BLaER1 (cell line): Measurements from ENCODE around the gene LCE1B.

Experiments used
- H3K27ac ChIP-seq: shearing (Covaris generic); formaldehyde crosslinking; 2 replicates; pipeline ENCODE4 v1.8.1; 2022
- H3K27me3 ChIP-seq: shearing (Covaris generic); formaldehyde crosslinking; 2 replicates; pipeline ENCODE4 v1.8.1; 2022
- H3K36me3 ChIP-seq: shearing (Covaris generic); formaldehyde crosslinking; 2 replicates; pipeline ENCODE4 v1.8.1; 2022
- H3K4me1 ChIP-seq: shearing (Covaris generic); formaldehyde crosslinking; 2 replicates; pipeline ENCODE4 v1.8.1; 2022
- H3K4me2 ChIP-seq: shearing (Covaris generic); formaldehyde crosslinking; 2 replicates; pipeline ENCODE4 v1.8.1; 2022
- H3K4me3 ChIP-seq: shearing (Covaris generic); formaldehyde crosslinking; 2 replicates; pipeline ENCODE4 v1.8.1; 2022
- H3K9ac ChIP-seq: shearing (Covaris generic); formaldehyde crosslinking; 2 replicates; pipeline ENCODE4 v1.8.1; 2022
- H3K9me3 ChIP-seq: shearing (Covaris generic); formaldehyde crosslinking; 2 replicates; pipeline ENCODE4 v1.8.1; 2022
- H4K20me1 ChIP-seq: shearing (Covaris generic); formaldehyde crosslinking; 2 replicates; pipeline ENCODE4 v1.8.1; 2022
- Cebpa-rat ChIP-seq: shearing (Covaris generic); IDR thresholded peaks from 2 replicates; pipeline ENCODE4 v1.8.1; 2022

The LCE1B gene

DNA sequence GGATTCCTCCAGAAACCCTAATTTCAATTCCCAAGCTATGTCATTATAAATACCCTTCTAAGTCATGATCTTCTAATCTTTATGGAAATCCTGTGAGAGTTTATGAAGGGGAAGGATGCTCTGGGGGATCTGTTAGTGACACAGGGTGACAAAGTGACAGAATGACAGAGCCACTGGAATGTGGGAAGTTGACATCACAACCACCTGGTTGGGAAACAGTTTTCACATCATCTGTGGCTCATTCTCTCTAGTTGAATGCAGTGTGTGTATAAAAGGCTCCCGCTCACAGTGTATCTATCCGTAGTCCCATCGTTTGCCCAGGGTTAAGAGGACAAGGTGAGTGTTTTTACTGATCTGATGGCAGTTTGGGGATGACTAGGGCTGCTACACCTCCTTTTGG lies 47.9 kb downstream of the LCE1B start, which contains the start of gene LCE7A:
LCE7A (plus strand) TSS at position 301 of the 400 bp plus-strand sequence. CDS start 702 bp downstream, outside the sequence.
- H3K9ac ChIP-seq, result no peak within 1 kb of the TSS
- TF ChIP-seq Cebpa-rat, result no peak

DNA sequence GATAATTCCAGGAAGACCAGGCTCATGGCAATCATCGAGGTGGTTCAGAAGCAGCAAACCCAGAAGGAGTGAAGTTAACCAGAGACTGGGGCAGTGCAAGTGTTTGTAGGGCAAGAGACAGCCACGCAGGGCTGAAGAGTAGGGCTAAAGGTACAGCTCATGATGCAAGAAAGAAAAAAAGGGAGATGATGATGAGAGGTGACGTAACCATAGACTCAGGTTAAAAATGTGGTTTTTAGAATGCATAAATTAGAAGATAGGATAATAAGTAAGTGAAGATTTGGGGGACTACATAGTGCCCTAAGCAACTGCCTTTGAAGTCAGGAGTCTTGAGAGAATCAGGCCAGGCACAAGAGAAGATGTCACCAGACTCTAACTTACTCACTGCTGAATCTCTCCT lies 48.4 kb downstream of the LCE1B start:
- H3K4me2 ChIP-seq, result no peak overlapping the region
- H4K20me1 ChIP-seq, result no peaks in the 10 kb centered on the region
- no peaks in the 10 kb centered on the region for H3K4me1 ChIP-seq
- H3K27me3 ChIP-seq, result no peaks in the 10 kb centered on the region
- no peak overlapping the region for H3K9ac ChIP-seq
- no peak overlapping the region for H3K4me3 ChIP-seq
- no peaks in the 10 kb centered on the region for H3K9me3 ChIP-seq
- H3K27ac ChIP-seq, result no peak overlapping the region
- no peaks in the 10 kb centered on the region for H3K36me3 ChIP-seq
- TF ChIP-seq Cebpa-rat, result no peak

More for the DNA sequence above, 47.9 kb downstream of the LCE1B start, which contains the start of gene LCE7A:
- Histone ChIP-seq H3K4me3 (no peak within 1 kb of the TSS), H3K27ac (no peak within 1 kb of the TSS), H3K4me1 (no peaks in the 10 kb centered on the region), H3K9me3 (no peaks in the 10 kb centered on the region), H3K27me3 (no peaks in the 10 kb centered on the region), H3K36me3 (no peaks in the 10 kb centered on the region), H4K20me1 (no peaks in the 10 kb centered on the region), H3K4me2 (no peak within 1 kb of the TSS)

DNA sequence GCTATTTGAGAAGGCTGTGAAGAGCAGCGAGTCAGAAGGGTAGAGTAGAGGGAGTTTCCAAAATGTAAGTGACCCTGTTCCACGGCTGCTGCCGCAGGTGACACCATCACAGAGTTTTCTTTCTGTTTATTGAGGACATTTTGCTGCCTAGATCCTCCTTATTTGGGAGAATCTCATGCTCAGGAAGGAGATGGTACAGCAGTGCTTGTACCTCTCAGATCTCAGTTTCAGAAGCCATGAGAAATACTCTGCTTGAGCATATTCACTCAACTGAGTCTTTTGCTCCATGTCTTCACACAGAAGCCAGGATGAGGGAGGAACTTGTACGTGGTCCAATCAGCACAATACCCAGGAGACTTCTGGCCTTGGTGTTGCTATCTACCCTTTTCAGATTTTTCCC lies 49.6 kb downstream of the LCE1B start:
- H3K4me1 ChIP-seq, result no peaks in the 10 kb centered on the region
- no peak for TF ChIP-seq Cebpa-rat
- no peaks in the 10 kb centered on the region for H4K20me1 ChIP-seq
- H3K4me2 ChIP-seq, result no peak overlapping the region
- H3K4me3 ChIP-seq, result no peak overlapping the region
- H3K27me3 ChIP-seq, result no peaks in the 10 kb centered on the region
- no peak overlapping the region for H3K9ac ChIP-seq
- no peak overlapping the region for H3K27ac ChIP-seq
- H3K36me3 ChIP-seq, result no peaks in the 10 kb centered on the region
- H3K9me3 ChIP-seq, result no peaks in the 10 kb centered on the region
